Measurements from ENCODE around the gene MYH11.

DNA sequence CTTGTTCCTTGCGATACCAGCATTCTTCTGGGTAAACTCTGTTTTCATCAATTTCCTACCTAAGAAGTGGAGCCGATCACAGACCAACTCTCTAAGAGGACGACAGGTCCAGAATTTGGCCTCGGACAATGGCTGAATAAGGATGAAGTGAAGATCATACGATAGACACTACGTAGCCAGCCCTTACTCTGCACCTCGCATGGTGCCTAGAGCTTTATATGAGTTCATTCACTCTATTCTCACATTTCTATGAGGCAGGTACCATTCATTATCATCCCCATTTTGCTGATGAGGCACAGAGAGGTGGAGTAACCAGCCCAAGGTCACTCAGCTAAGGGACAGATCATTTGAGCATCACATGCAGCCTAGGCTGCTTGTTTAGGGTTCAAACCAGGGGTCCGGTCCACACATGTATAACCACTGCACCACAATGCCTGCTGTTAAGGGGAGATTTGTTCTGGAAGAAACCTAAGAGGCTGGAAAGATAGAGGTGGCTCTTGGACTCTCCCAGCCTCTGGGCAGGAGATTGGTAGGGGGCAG is 78.6 kb downstream of the MYH11 start:
- TF ChIP-seq GATA3 (IDR thresholded peaks at IDR 0.05; ENCODE audit: low read depth, low read length) (no peak), GATA2 (IDR thresholded peaks at IDR 0.05; ENCODE audit: low read depth, low read length) (no peak)

Data from SH-SY5Y (cell line).